Liver (tissue), 3 donors: ENCODE data around the gene FBN3.

ENCODE experiments used
- CTCF ChIP-seq: fragments of 150-350 bp; IDR thresholded peaks from 2 replicates; pipeline ENCODE4 v1.5.1; 2017; ENCODE audit warnings: improper control_type of control experiment, low read depth, low read length; ENCODE audit not compliant: missing input control
- JUND ChIP-seq, 2 donors: IDR thresholded peaks; 2 replicates each; pipeline ENCODE4 v1.6.1; 2016; ENCODE audit warnings: antibody characterized with exemption in 2 of 2
- RAD21 ChIP-seq, 2 donors: IDR thresholded peaks; 2 replicates each; pipeline ENCODE4 v1.6.1; 2016; ENCODE audit warnings: antibody characterized with exemption in 2 of 2, mild to moderate bottlenecking in 2 of 2
- SP1 ChIP-seq: IDR thresholded peaks from 2 replicates; pipeline ENCODE4 v1.6.1; 2018; ENCODE audit warnings: antibody characterized with exemption, mild to moderate bottlenecking
- TAF1 ChIP-seq: conservative IDR thresholded peaks from 2 replicates; pipeline ENCODE4 v1.6.1; 2016; ENCODE audit warnings: antibody characterized with exemption, mild to moderate bottlenecking
- TF ChIP-seq, protein P1 (sequence below): IDR thresholded peaks from 2 replicates; pipeline ENCODE4 v1.6.1; 2016; ENCODE audit warnings: antibody characterized with exemption, mild to moderate bottlenecking
- TF ChIP-seq, protein P2 (sequence below): IDR thresholded peaks from 2 replicates; pipeline ENCODE4 v1.6.1; 2016; ENCODE audit warnings: antibody characterized with exemption
- donor health status: healthy.
- donor health status: healthy.

- TF ChIP-seq TAF1 (no peak), CTCF (no peak), RAD21 (IDR thresholded peaks at IDR 0.05) (no peak), SP1 (no peak), JUND (IDR thresholded peaks at IDR 0.05) (no peak)
- TF ChIP-seq, protein P1, sequence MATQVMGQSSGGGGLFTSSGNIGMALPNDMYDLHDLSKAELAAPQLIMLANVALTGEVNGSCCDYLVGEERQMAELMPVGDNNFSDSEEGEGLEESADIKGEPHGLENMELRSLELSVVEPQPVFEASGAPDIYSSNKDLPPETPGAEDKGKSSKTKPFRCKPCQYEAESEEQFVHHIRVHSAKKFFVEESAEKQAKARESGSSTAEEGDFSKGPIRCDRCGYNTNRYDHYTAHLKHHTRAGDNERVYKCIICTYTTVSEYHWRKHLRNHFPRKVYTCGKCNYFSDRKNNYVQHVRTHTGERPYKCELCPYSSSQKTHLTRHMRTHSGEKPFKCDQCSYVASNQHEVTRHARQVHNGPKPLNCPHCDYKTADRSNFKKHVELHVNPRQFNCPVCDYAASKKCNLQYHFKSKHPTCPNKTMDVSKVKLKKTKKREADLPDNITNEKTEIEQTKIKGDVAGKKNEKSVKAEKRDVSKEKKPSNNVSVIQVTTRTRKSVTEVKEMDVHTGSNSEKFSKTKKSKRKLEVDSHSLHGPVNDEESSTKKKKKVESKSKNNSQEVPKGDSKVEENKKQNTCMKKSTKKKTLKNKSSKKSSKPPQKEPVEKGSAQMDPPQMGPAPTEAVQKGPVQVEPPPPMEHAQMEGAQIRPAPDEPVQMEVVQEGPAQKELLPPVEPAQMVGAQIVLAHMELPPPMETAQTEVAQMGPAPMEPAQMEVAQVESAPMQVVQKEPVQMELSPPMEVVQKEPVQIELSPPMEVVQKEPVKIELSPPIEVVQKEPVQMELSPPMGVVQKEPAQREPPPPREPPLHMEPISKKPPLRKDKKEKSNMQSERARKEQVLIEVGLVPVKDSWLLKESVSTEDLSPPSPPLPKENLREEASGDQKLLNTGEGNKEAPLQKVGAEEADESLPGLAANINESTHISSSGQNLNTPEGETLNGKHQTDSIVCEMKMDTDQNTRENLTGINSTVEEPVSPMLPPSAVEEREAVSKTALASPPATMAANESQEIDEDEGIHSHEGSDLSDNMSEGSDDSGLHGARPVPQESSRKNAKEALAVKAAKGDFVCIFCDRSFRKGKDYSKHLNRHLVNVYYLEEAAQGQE: no peak
- TF ChIP-seq, protein P2, sequence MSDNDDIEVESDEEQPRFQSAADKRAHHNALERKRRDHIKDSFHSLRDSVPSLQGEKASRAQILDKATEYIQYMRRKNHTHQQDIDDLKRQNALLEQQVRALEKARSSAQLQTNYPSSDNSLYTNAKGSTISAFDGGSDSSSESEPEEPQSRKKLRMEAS: no peak
Measured at GRCh38 chr19:8095354-8095886, 54.0 kb downstream of the FBN3 start.
